NCI-H2107 (cell line): Measurements from ENCODE around the gene MAGI1.
"Not testable (repeated sequence)": the region's sequence is repeated elsewhere in the genome, so short reads cannot be mapped to it uniquely, and the experiment has no call there.

Source experiments
- DNase-seq: peaks from one replicate; lab custom pipeline; 2025; lab: John Stamatoyannopoulos, UW

MAGI1 gene

GRCh38 chr3:66039590-66039887 is 821 bp upstream of the MAGI1 start:
- DNase-seq, result no peak

GRCh38 chr3:66038384-66038725 is 363 bp downstream of the MAGI1 start:
- no peak for DNase-seq

GRCh38 chr3:66037986-66038369 is 740 bp downstream of the MAGI1 start:
- no peak for DNase-seq

- no peak for DNase-seq
Measured at GRCh38 chr3:66037330-66037985, 1.3 kb downstream of the MAGI1 start.

- DNase-seq, result no peak
Measured at GRCh38 chr3:66036586-66037148, 2.1 kb downstream of the MAGI1 start.

GRCh38 chr3:66035763-66036477 is 2.8 kb downstream of the MAGI1 start:
- no peak for DNase-seq

GRCh38 chr3:66033241-66034138 is 5.2 kb downstream of the MAGI1 start:
- no peak for DNase-seq

- DNase-seq, result no peak
Measured at GRCh38 chr3:66031102-66031698, 7.5 kb downstream of the MAGI1 start.

- no peak for DNase-seq
Measured at GRCh38 chr3:66029443-66029842, 9.3 kb downstream of the MAGI1 start.

- no peak for DNase-seq
Measured at GRCh38 chr3:66029014-66029413, 9.7 kb downstream of the MAGI1 start.

GRCh38 chr3:66028457-66028856 is 10.3 kb downstream of the MAGI1 start:
- no peak for DNase-seq

- DNase-seq, result not testable (repeated sequence)
Measured at GRCh38 chr3:66027099-66027498, 11.6 kb downstream of the MAGI1 start.

- DNase-seq, result no peak
Measured at GRCh38 chr3:66023738-66024385, 14.9 kb downstream of the MAGI1 start.

- DNase-seq, result no peak
Measured at GRCh38 chr3:66023229-66023628, 15.5 kb downstream of the MAGI1 start.

- no peak for DNase-seq
Measured at GRCh38 chr3:66021731-66022131, 17.0 kb downstream of the MAGI1 start.

- DNase-seq, result no peak
Measured at GRCh38 chr3:66019896-66020295, 18.8 kb downstream of the MAGI1 start.

GRCh38 chr3:66018057-66019033 is 20.4 kb downstream of the MAGI1 start:
- DNase-seq, result no peak

- DNase-seq, result no peak
Measured at GRCh38 chr3:66017591-66017990, 21.1 kb downstream of the MAGI1 start.

GRCh38 chr3:66017084-66017483 is 21.6 kb downstream of the MAGI1 start:
- no peak for DNase-seq

- DNase-seq, result no peak
Measured at GRCh38 chr3:66015841-66016240, 22.9 kb downstream of the MAGI1 start.

- no peak for DNase-seq
Measured at GRCh38 chr3:66014651-66015050, 24.1 kb downstream of the MAGI1 start.
